Lower leg skin (tissue), 3 donors: ENCODE measurements around the gene PLCZ1.

ENCODE experiments used
- CTCF ChIP-seq, 3 donors: fragments of 450-650 bp; IDR thresholded peaks; one replicate each; pipeline ENCODE4 v1.5.1; 2016; ENCODE audit warnings: antibody characterized with exemption in 3 of 3, mild to moderate bottlenecking in 3 of 3, moderate library complexity in 2 of 3
- POLR2A ChIP-seq, 2 donors: fragments of 450-650 bp; IDR thresholded peaks; one replicate each; pipeline ENCODE4 v1.6.1; 2016 to 2017; ENCODE audit warnings: antibody characterized with exemption in 2 of 2, mild to moderate bottlenecking in 1 of 2, moderate library complexity in 1 of 2

GRCh38 chr12:18703911-18704310 lies 33.9 kb downstream of the PLCZ1 start:
- TF ChIP-seq CTCF (IDR thresholded peaks at IDR 0.05): no peak
- TF ChIP-seq POLR2A (IDR thresholded peaks at IDR 0.05): no peak
